GM21367 (cell line): Measurements from ENCODE around the gene TIGAR.

Source experiments
- ATAC-seq: cut with Tn5 transposase; IDR thresholded peaks from one replicate; pipeline ENCODE4 v1.9.1; 2021; ENCODE audit not compliant: unreplicated experiment

Gene TIGAR

DNA sequence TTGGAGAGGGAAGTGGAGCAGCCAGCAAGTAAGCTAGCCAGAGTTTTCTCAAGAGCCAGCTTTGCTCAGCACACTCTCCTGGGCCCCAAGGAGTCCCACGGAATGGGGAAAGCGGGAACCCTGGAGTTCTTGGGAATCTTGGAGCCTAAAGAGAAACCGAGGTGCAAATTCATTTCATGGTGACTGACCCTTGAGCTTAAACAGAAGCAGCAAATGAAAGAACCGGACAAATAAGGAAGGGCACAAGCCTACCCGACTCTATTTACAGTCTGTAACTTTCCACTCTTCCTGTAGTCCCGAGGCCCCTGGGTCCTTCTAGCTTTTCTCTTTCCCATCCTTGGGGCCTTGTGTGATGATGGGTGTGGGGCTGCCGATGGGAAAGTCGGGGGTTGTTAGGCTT is 18.1 kb upstream of the TIGAR start:
- no peak for ATAC-seq

DNA sequence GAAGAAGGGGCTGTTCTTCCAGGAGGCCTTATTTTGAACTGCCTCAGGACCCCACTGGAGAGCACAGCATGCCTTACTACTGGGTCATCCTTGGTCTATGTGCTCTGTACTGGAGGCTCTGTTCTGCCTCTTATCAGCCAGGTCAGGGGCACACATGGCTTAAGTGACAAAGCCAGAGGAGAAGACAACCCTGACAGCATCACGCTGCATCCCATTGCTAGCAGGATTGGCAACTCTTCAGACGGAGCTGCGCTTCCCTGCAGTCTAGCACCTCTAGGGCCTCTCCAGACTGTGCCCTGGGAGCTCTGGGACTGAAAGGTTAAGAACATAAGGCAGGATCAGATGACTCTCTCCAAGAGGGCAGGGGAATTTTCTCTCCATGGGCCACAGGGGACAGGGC is 17.3 kb upstream of the TIGAR start:
- ATAC-seq = no peak

GRCh38 chr12:4307593-4308333 is 13.2 kb upstream of the TIGAR start:
- no peak for ATAC-seq

GRCh38 chr12:4308334-4308950 is 12.6 kb upstream of the TIGAR start:
- no peak for ATAC-seq

DNA sequence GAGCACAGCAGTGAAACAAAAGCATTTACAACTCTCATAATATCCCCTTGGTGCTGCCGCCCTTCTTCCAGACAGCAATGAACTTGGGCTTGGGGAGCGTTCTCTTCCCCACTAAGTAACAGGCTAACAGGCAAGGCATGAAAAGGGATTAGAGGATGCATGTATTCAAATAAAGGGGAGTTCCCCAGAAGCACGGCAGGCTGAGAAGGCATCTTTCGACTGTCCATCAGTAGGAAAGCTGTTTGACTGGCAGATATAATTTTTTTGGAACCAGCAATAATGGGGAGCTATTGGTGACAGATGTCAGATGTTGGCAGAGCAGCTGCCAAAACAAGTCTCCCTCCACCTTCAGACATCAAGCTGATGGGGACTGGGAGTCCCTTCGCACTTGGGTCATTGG is 9.2 kb upstream of the TIGAR start:
- ATAC-seq = no peak

GRCh38 chr12:4312251-4312650 is 8.8 kb upstream of the TIGAR start:
- ATAC-seq = no peak

- peak; percentile 34 for ATAC-seq
These were observed 538 bp upstream of the TIGAR start for GRCh38 chr12:4320497-4320852.

DNA sequence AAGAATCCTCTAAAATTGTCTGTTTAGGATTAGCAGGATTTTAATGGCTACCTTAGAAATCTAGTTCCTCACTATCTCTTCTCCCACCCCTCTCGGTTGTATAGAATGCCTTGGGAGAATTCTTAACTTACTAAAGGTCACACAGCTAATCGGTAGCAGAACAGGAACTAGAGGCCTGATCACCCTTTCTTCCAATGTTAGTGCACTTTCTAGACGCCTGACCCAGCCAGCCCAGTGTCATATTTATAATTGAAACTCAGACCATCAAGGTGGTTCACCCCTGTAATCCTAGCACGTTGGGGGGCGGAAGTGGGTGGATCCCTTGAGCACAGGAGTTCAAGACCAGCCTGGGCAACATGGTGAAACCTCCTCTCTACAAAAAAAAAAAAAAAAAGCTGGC is 1.7 kb downstream of the TIGAR start:
- no peak for ATAC-seq

DNA sequence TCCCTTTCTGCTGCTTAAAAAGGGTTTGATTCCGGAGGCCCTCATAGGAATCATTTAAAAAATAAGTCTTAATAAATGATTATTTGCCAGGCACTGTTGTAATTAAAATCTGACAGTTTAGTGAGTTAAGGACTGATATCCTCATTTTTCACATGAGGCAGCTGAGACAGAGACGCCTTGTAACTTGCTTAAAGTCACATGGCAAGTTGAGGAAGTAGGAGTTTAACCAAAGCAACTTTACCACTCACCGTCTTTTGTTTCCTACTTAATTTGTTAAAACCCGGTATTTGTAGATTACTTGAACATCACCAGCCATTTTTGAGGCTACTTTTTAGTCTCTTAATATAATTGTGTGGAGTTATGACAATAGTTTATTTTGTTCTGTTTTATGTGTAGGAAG is 2.4 kb downstream of the TIGAR start:
- ATAC-seq = no peak

- ATAC-seq = no peak
These were observed 3.4 kb downstream of the TIGAR start for GRCh38 chr12:4324366-4324765.

DNA sequence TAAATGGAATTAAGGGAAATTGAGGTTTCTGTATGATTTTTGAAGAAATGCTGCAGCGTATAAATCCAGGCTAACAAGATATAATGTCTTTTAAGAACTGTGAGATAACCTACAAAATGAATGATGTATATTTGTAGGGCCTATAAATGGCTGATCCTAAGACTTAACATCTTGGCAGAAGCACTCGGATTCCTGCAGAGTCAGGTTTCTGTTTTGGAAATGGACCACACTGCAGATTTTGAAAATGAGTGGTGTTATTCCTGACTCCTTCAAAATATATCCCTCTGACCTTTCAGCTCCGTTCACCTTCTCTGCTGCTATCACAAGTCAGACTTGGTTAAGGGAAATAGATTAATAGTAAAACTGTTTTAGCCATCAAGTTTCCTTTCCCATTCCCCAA is 5.0 kb downstream of the TIGAR start:
- no peak for ATAC-seq

DNA sequence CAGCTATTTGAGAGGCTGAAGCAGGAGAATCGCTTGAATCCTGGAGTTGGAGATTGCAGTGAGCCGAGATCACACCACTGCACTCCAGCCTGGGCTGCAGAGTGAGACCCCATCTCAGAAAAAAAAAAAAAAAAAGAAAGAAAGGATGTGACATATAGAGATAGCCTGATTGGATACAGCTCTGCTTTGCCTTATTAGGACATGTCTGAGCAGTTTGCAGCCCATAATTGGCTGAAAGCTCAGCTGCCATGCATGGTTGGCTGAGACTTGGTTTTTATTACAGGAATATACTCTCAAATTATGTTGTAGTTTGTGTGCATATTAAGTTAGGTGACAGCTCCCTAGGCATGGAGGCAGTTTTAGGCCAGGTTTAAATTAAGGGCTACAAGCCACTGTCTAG is 6.3 kb downstream of the TIGAR start:
- ATAC-seq = no peak

- ATAC-seq = no peak
These were observed 9.2 kb downstream of the TIGAR start for GRCh38 chr12:4330203-4330602.

DNA sequence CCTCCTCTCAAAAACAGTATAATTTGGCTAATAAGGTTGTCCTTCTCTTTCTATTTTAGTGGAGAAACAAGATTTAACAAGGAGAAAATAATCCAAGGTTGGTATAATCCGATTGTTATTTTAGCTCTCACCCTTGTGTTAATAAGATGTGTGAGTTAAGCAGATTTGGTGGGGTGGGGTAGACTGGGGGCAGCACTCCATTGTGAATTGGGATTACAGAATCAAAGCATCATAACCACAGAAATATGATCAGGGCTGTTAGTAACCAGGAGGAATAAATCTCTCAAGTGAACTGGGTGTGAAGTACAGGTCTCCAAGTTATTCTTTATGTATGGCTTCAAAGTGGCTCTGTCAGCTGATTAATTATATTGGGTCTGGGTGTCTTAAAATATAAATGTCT is 10.2 kb downstream of the TIGAR start:
- no peak for ATAC-seq

- ATAC-seq = no peak
These were observed 10.8 kb downstream of the TIGAR start for GRCh38 chr12:4331842-4332241.

- no peak for ATAC-seq
These were observed 25.9 kb downstream of the TIGAR start for GRCh38 chr12:4346931-4347330.

GRCh38 chr12:4353785-4354208 is 32.8 kb downstream of the TIGAR start:
- ATAC-seq = no peak

DNA sequence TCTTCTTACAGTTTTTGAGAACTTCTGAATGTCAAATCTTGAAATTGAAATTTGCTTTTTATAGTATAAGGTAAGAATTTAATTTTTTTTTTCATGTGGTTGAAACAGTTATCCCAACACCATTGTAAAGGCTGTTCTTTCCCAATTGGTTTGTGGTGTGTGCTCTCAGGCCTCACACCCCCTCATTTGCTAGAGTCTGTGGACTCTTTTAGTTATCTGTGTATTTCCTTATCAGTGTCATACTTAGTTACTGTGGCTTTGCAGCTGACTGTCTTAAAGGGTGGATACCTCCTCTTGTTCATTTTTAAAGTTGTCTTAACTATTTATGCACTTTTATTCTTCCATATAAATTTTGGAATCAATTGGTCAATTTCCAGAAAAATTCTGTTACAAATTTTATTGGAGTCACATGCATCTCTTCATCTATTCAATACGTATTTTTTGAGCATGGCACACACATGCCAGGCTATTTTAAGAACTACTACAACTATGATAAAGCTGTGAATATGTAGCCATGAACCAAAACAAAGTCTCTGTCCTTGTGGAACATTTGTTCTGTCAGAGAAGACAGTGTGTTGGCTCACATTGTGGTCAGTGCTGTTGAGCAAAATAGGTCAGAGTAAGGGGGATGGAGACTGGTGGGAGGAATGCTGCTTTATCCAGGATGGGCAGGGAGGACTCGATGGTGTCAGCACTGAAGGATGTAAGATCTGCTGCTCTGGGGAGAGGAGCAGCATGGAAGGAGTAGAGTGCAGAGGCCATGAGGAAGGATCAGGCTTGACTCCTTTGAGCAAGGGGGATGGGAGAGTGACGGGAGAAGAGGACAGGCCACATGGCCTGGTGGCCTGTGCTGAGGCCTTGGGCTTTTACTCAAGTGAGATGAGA is 34.4 kb downstream of the TIGAR start:
- ATAC-seq = no peak

DNA sequence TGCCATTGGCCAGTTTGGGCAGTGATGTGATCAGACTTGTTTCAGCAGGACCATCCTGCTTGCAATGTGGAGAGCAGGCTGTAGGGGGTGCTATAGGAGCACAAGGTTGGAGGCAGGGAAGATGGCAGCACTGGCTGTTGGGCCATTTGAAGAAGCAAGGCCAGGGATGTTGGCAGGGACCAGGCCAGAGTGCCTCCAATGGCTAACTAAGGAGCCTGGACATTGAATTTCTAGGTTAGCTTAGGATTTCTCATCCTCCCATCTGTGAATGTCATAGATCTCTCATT is 35.0 kb downstream of the TIGAR start:
- no peak for ATAC-seq

GRCh38 chr12:4366090-4366489 is 45.1 kb downstream of the TIGAR start:
- no peak for ATAC-seq

DNA sequence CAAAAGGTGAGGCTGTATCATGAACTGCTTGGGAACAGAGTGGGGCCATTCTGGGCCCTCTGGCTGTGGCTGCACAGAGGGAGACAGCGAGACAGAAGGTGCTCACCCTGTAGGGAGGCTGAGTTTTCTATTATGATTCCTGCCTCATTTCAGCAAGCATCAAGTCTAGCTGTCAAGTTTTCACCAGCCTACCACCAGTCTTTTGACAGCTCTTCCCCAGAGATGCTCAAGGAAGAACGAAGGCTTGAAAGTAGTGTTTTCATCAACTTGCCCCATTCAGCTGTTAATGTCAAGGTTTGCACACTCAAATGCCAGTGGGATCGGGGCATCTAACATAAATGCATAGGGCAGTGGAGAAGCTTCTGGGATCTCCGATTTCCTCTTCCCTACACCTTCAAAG is 48.5 kb downstream of the TIGAR start:
- ATAC-seq = no peak

DNA sequence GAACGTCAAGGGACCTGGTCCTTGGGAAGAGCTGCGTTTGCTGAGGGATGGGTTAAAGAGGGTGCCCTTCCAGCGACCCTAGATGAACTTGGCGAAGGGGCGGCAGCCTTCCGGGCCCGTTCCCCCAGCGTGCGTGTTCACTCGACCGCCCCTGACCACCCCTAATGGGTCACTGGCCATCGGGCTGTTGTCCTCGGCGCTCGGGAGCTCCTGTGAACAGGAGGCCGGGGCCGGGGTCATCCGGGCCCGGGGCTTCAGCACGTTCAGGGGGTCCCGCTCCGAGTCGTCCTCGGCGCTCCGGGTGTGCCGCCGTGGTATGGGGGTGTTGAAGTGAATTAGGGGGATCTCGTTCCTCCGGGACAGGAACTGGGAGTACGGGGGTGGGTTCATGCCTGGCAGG is 49.3 kb downstream of the TIGAR start:
- no peak for ATAC-seq
